ENCODE data around the gene GRM7.

GRCh38 chr3:6878731-6879130 is 17.8 kb downstream of the GRM7 start:
- TF ChIP-seq CTCF (IDR thresholded peaks at IDR 0.05 in 8 of 11, conservative IDR thresholded peaks at IDR 0.05 in 3 of 11) = no peak
- no peak for TF ChIP-seq POLR2A (IDR thresholded peaks at IDR 0.05)
